ENCODE results near the gene ZNRF3. TPM values are rescaled to one million over a fixed set of nuclear protein-coding genes. Genes with fewer than 3 reads are reported as not detected.
"Not testable (repeated sequence)": the region's sequence is repeated elsewhere in the genome, so short reads cannot be mapped to it uniquely, and the experiment has no call there.

The ZNRF3 gene
- total RNA-seq, 1 donor from 2014 or later: 23.1 TPM

- TF ChIP-seq CTCF (conservative IDR thresholded peaks at IDR 0.05): no peak
- DNase-seq (ENCODE audit: extremely low spot score, unreplicated experiment): no peak
- Mint-ChIP-seq H3K9me3 (peaks cover 18% of the 10 kb centered on the region), H3K4me1 (ENCODE audit: unreplicated experiment) (peaks cover 45% of the 10 kb centered on the region), H3K36me3 (peaks cover 26% of the 10 kb centered on the region), H3K4me3 (no peak overlapping the region), H3K27me3 (no peaks in the 10 kb centered on the region), H3K27ac (no peak overlapping the region)
Measured at GRCh38 chr22:28948424-28948823, 65.1 kb downstream of the ZNRF3 start.

GRCh38 chr22:28948860-28949551 is 65.6 kb downstream of the ZNRF3 start:
- H3K27ac Mint-ChIP-seq: peak overlapping the region; percentile 78
- not testable (repeated sequence) for H3K27me3 Mint-ChIP-seq; DNase-seq (ENCODE audit: extremely low spot score, unreplicated experiment); H3K4me3 Mint-ChIP-seq
- peaks cover 18% of the 10 kb centered on the region for H3K9me3 Mint-ChIP-seq
- H3K36me3 Mint-ChIP-seq: peaks cover 24% of the 10 kb centered on the region
- H3K4me1 Mint-ChIP-seq (ENCODE audit: unreplicated experiment): peaks cover 45% of the 10 kb centered on the region

- no peak for DNase-seq (ENCODE audit: extremely low spot score, unreplicated experiment)
Measured at GRCh38 chr22:28949788-28950187, 66.4 kb downstream of the ZNRF3 start.

GRCh38 chr22:28950617-28951411 is 67.4 kb downstream of the ZNRF3 start:
- TF ChIP-seq CTCF (conservative IDR thresholded peaks at IDR 0.05): peak; percentile 63
- Mint-ChIP-seq H3K4me3 (no peak overlapping the region), H3K4me1 (ENCODE audit: unreplicated experiment) (peaks cover 46% of the 10 kb centered on the region), H3K27me3 (no peaks in the 10 kb centered on the region), H3K27ac (no peak overlapping the region), H3K36me3 (peaks cover 19% of the 10 kb centered on the region), H3K9me3 (peaks cover 17% of the 10 kb centered on the region)
- DNase-seq (ENCODE audit: extremely low spot score, unreplicated experiment): no peak

More at GRCh38 chr22:28949788-28950187, 66.4 kb downstream of the ZNRF3 start:
- no peak overlapping the region for H3K4me3 Mint-ChIP-seq
- H3K9me3 Mint-ChIP-seq: peaks cover 18% of the 10 kb centered on the region
- H3K36me3 Mint-ChIP-seq: peaks cover 23% of the 10 kb centered on the region
- H3K27me3 Mint-ChIP-seq: no peaks in the 10 kb centered on the region
- H3K27ac Mint-ChIP-seq: peak overlapping the region; percentile 78
- no peak for TF ChIP-seq CTCF (conservative IDR thresholded peaks at IDR 0.05)
- peaks cover 46% of the 10 kb centered on the region for H3K4me1 Mint-ChIP-seq (ENCODE audit: unreplicated experiment)

- Mint-ChIP-seq H3K27ac (peak overlapping the region; percentile 81), H3K36me3 (peaks cover 19% of the 10 kb centered on the region), H3K9me3 (peaks cover 10% of the 10 kb centered on the region), H3K27me3 (no peaks in the 10 kb centered on the region), H3K4me3 (peak overlapping the region; percentile 62), H3K4me1 (ENCODE audit: unreplicated experiment) (peaks cover 53% of the 10 kb centered on the region)
- DNase-seq (ENCODE audit: extremely low spot score, unreplicated experiment): no peak
- TF ChIP-seq CTCF (conservative IDR thresholded peaks at IDR 0.05): no peak
Measured at GRCh38 chr22:28951530-28951929, 68.2 kb downstream of the ZNRF3 start.

GRCh38 chr22:28951969-28952521 is 68.7 kb downstream of the ZNRF3 start:
- Mint-ChIP-seq H3K9me3 (peaks cover 5% of the 10 kb centered on the region), H3K4me1 (ENCODE audit: unreplicated experiment) (peaks cover 53% of the 10 kb centered on the region), H3K27ac (peak overlapping the region; percentile 81), H3K27me3 (no peaks in the 10 kb centered on the region), H3K4me3 (peak overlapping the region; percentile 62), H3K36me3 (peaks cover 17% of the 10 kb centered on the region)
- no peak for DNase-seq (ENCODE audit: extremely low spot score, unreplicated experiment)
- peak; percentile 22 for TF ChIP-seq CTCF (conservative IDR thresholded peaks at IDR 0.05)
